WTC11 (cell line): ENCODE results near the gene PRAMEF8.
"Not testable (repeated sequence)": the region's sequence is repeated elsewhere in the genome, so short reads cannot be mapped to it uniquely, and the experiment has no call there.

ENCODE experiments used
- CREM ChIP-seq: sonication (generic); formaldehyde crosslinking; IDR thresholded peaks from 2 replicates; pipeline ENCODE4 v1.8.1; 2022; ENCODE audit warnings: mild to moderate bottlenecking, missing genetic modification reagents, moderate library complexity
- IRF2 ChIP-seq: sonication (generic); formaldehyde crosslinking; IDR thresholded peaks from 2 replicates; pipeline ENCODE4 v1.8.0; 2022; ENCODE audit warnings: low read depth, missing genetic modification reagents, borderline replicate concordance
- NR3C1 ChIP-seq: sonication (generic); formaldehyde crosslinking; conservative IDR thresholded peaks from 2 replicates; pipeline ENCODE4 v1.8.1; 2023; ENCODE audit warnings: low read depth, mild to moderate bottlenecking, missing genetic modification reagents
- TF ChIP-seq, protein P1 (sequence below): fragments of 200-600 bp; IDR thresholded peaks from 2 replicates; pipeline ENCODE4 v1.8.0; 2022; ENCODE audit warnings: antibody characterized with exemption
- TF ChIP-seq, protein P2 (sequence below): sonication (generic); formaldehyde crosslinking; IDR thresholded peaks from 2 replicates; pipeline ENCODE4 v1.8.0; 2022; ENCODE audit warnings: missing genetic modification reagents
- TF ChIP-seq, protein P3 (sequence below): fragments of 250-450 bp; sonication (Bioruptor Pico); IDR thresholded peaks from 2 replicates; pipeline ENCODE4 v2.1.2; 2022; ENCODE audit warnings: mild to moderate bottlenecking, moderate library complexity

- TF ChIP-seq, protein P1, sequence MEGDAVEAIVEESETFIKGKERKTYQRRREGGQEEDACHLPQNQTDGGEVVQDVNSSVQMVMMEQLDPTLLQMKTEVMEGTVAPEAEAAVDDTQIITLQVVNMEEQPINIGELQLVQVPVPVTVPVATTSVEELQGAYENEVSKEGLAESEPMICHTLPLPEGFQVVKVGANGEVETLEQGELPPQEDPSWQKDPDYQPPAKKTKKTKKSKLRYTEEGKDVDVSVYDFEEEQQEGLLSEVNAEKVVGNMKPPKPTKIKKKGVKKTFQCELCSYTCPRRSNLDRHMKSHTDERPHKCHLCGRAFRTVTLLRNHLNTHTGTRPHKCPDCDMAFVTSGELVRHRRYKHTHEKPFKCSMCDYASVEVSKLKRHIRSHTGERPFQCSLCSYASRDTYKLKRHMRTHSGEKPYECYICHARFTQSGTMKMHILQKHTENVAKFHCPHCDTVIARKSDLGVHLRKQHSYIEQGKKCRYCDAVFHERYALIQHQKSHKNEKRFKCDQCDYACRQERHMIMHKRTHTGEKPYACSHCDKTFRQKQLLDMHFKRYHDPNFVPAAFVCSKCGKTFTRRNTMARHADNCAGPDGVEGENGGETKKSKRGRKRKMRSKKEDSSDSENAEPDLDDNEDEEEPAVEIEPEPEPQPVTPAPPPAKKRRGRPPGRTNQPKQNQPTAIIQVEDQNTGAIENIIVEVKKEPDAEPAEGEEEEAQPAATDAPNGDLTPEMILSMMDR, result not testable (repeated sequence)
- TF ChIP-seq IRF2, NR3C1, CREM (CRISPR knock-in tag): not testable (repeated sequence)
- TF ChIP-seq, protein P2, sequence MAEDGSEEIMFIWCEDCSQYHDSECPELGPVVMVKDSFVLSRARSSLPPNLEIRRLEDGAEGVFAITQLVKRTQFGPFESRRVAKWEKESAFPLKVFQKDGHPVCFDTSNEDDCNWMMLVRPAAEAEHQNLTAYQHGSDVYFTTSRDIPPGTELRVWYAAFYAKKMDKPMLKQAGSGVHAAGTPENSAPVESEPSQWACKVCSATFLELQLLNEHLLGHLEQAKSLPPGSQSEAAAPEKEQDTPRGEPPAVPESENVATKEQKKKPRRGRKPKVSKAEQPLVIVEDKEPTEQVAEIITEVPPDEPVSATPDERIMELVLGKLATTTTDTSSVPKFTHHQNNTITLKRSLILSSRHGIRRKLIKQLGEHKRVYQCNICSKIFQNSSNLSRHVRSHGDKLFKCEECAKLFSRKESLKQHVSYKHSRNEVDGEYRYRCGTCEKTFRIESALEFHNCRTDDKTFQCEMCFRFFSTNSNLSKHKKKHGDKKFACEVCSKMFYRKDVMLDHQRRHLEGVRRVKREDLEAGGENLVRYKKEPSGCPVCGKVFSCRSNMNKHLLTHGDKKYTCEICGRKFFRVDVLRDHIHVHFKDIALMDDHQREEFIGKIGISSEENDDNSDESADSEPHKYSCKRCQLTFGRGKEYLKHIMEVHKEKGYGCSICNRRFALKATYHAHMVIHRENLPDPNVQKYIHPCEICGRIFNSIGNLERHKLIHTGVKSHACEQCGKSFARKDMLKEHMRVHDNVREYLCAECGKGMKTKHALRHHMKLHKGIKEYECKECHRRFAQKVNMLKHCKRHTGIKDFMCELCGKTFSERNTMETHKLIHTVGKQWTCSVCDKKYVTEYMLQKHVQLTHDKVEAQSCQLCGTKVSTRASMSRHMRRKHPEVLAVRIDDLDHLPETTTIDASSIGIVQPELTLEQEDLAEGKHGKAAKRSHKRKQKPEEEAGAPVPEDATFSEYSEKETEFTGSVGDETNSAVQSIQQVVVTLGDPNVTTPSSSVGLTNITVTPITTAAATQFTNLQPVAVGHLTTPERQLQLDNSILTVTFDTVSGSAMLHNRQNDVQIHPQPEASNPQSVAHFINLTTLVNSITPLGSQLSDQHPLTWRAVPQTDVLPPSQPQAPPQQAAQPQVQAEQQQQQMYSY (CRISPR knock-in tag), result not testable (repeated sequence)
- TF ChIP-seq, protein P3, sequence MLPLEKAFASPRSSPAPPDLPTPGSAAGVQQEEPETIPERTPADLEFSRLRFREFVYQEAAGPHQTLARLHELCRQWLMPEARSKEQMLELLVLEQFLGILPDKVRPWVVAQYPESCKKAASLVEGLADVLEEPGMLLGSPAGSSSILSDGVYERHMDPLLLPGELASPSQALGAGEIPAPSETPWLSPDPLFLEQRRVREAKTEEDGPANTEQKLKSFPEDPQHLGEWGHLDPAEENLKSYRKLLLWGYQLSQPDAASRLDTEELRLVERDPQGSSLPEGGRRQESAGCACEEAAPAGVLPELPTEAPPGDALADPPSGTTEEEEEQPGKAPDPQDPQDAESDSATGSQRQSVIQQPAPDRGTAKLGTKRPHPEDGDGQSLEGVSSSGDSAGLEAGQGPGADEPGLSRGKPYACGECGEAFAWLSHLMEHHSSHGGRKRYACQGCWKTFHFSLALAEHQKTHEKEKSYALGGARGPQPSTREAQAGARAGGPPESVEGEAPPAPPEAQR (CRISPR knock-in tag), result not testable (repeated sequence)
These were observed 41.2 kb downstream of the PRAMEF8 start for GRCh38 chr1:13243536-13244263.
